H9 (cell line): ENCODE results near the gene CNDP2. TPM values are rescaled to one million over a fixed set of nuclear protein-coding genes. Genes with fewer than 3 reads are reported as not detected.
"Not testable (repeated sequence)": the region's sequence is repeated elsewhere in the genome, so short reads cannot be mapped to it uniquely, and the experiment has no call there.

Source experiments
- DNase-seq: peaks from one replicate; pipeline ENCODE4 v3.0.0-alpha.2; 2017
- H2AFZ ChIP-seq: one replicate; pipeline ENCODE4 v1.6.1; 2013; ENCODE audit warnings: mild to moderate bottlenecking, low read length, control low read depth, moderate library complexity
- H2AK5ac ChIP-seq: 2 replicates; pipeline ENCODE4 v1.6.1; 2013; ENCODE audit warnings: low read length, control low read depth, mixed read lengths; ENCODE audit not compliant: insufficient read length
- H2BK120ac ChIP-seq: one replicate; pipeline ENCODE4 v1.6.1; 2013; ENCODE audit warnings: low read depth, mild to moderate bottlenecking, low read length, control low read depth, inconsistent platforms; ENCODE audit not compliant: poor library complexity, severe bottlenecking
- H2BK12ac ChIP-seq: 2 replicates; pipeline ENCODE4 v1.6.1; 2013; ENCODE audit warnings: low read length, control low read depth, mixed read lengths, low read depth; ENCODE audit not compliant: insufficient read length
- H2BK15ac ChIP-seq: 2 replicates; pipeline ENCODE4 v1.6.1; 2013; ENCODE audit warnings: low read depth, low read length, control low read depth
- H2BK20ac ChIP-seq: one replicate; pipeline ENCODE4 v1.6.1; 2013; ENCODE audit warnings: low read depth, mild to moderate bottlenecking, low read length, control low read depth, inconsistent platforms; ENCODE audit not compliant: poor library complexity, severe bottlenecking
- H2BK5ac ChIP-seq: 2 replicates; pipeline ENCODE4 v1.6.1; 2013; ENCODE audit warnings: low read length, control low read depth, mixed read lengths; ENCODE audit not compliant: insufficient read length
- H3K14ac ChIP-seq: 2 replicates; pipeline ENCODE4 v1.6.1; 2013; ENCODE audit warnings: low read length, control low read depth; ENCODE audit not compliant: insufficient read depth
- H3K18ac ChIP-seq: 2 replicates; pipeline ENCODE4 v1.6.1; 2013; ENCODE audit warnings: low read depth, mild to moderate bottlenecking, mixed read lengths, low read length, control low read depth; ENCODE audit not compliant: insufficient read length
- H3K23ac ChIP-seq: 2 replicates; pipeline ENCODE4 v1.6.1; 2013; ENCODE audit warnings: low read length, control low read depth, mixed read lengths, low read depth; ENCODE audit not compliant: insufficient read length
- H3K23me2 ChIP-seq: 2 replicates; pipeline ENCODE4 v1.6.1; 2013; ENCODE audit warnings: low read depth, mild to moderate bottlenecking, mixed read lengths, low read length, control low read depth; ENCODE audit not compliant: insufficient read length, poor library complexity, severe bottlenecking
- H3K27ac ChIP-seq: 2 replicates; pipeline ENCODE4 v1.5.1; 2013; ENCODE audit warnings: low read length, control low read depth, mixed read lengths, low read depth; ENCODE audit not compliant: insufficient read length
- H3K27me3 ChIP-seq: 2 replicates; pipeline ENCODE4 v1.6.1; 2013; ENCODE audit warnings: low read length, control low read depth, inconsistent platforms; ENCODE audit not compliant: insufficient read depth
- H3K4ac ChIP-seq: 2 replicates; pipeline ENCODE4 v1.6.1; 2013; ENCODE audit warnings: low read depth, mild to moderate bottlenecking, control low read depth, inconsistent platforms, low read length, moderate library complexity
- H3K4me1 ChIP-seq: 2 replicates; pipeline ENCODE4 v1.6.1; 2013; ENCODE audit warnings: low read length, control low read depth, inconsistent platforms; ENCODE audit not compliant: insufficient read depth
- H3K4me2 ChIP-seq: 2 replicates; pipeline ENCODE4 v1.6.1; 2013; ENCODE audit warnings: low read length, control low read depth, mixed read lengths; ENCODE audit not compliant: insufficient read length, insufficient read depth
- H3K56ac ChIP-seq: 2 replicates; pipeline ENCODE4 v1.6.1; 2013; ENCODE audit warnings: low read depth, mild to moderate bottlenecking, mixed read lengths, low read length, control low read depth; ENCODE audit not compliant: insufficient read length
- H3K79me1 ChIP-seq: 2 replicates; pipeline ENCODE4 v1.6.1; 2013; ENCODE audit warnings: low read depth, mild to moderate bottlenecking, moderate library complexity, low read length, control low read depth, inconsistent platforms; ENCODE audit not compliant: insufficient read depth, poor library complexity, severe bottlenecking
- H3K79me2 ChIP-seq: 2 replicates; pipeline ENCODE4 v1.6.1; 2013; ENCODE audit warnings: low read length, control low read depth, inconsistent platforms; ENCODE audit not compliant: insufficient read depth
- H3K9ac ChIP-seq: 2 replicates; pipeline ENCODE4 v1.6.1; 2013; ENCODE audit warnings: low read length, control low read depth, mixed read lengths; ENCODE audit not compliant: insufficient read length; ENCODE audit errors: extremely low read depth
- H3K9me3 ChIP-seq: one replicate; pipeline ENCODE4 v1.6.1; 2013; ENCODE audit warnings: low read depth, low read length, inconsistent platforms; ENCODE audit not compliant: control insufficient read depth
- H3T11ph ChIP-seq: one replicate; pipeline ENCODE4 v1.6.1; 2013; ENCODE audit warnings: mild to moderate bottlenecking, low read length, control low read depth, inconsistent platforms
- H4K20me1 ChIP-seq: one replicate; pipeline ENCODE4 v1.6.1; 2013; ENCODE audit not compliant: control insufficient read depth, insufficient read length, insufficient read depth
- H4K5ac ChIP-seq: 2 replicates; pipeline ENCODE4 v1.6.1; 2013; ENCODE audit warnings: low read depth, mild to moderate bottlenecking, mixed read lengths, low read length, control low read depth; ENCODE audit not compliant: insufficient read length
- H4K8ac ChIP-seq: replicated peaks from 2 replicates; pipeline ENCODE4 v1.6.1; 2013; ENCODE audit warnings: low read length, control low read depth, mixed read lengths, low read depth; ENCODE audit not compliant: insufficient read length
- H4K91ac ChIP-seq: 2 replicates; pipeline ENCODE4 v1.6.1; 2013; ENCODE audit warnings: low read depth, mild to moderate bottlenecking, moderate library complexity, mixed read lengths, low read length, control low read depth; ENCODE audit not compliant: insufficient read length
- H3K27ac Mint-ChIP-seq, 3 experiments: 2 replicates in 2 of 3; 3 replicates in 1 of 3; pipeline ENCODE4 v1.8.0; 2020 to 2021; ENCODE audit warnings: mixed read lengths in 3 of 3, mild to moderate bottlenecking in 1 of 3, moderate library complexity in 1 of 3
- H3K27me3 Mint-ChIP-seq: 2 replicates; pipeline ENCODE4 v1.8.0; 2021; ENCODE audit warnings: low read depth, mild to moderate bottlenecking, moderate library complexity, mixed read lengths
- H3K36me3 Mint-ChIP-seq, 3 experiments: 2 replicates in 2 of 3; 3 replicates in 1 of 3; pipeline ENCODE4 v1.8.0; 2020 to 2021; ENCODE audit warnings: low read depth in 3 of 3, mixed read lengths in 3 of 3; ENCODE audit not compliant: insufficient read depth in 1 of 3
- H3K4me1 Mint-ChIP-seq, 2 experiments: 2 replicates each; pipeline ENCODE4 v1.8.0; 2020; ENCODE audit warnings: mixed read lengths in 2 of 2
- H3K4me3 Mint-ChIP-seq, 2 experiments: 2 replicates in 1 of 2; 3 replicates in 1 of 2; pipeline ENCODE4 v1.8.0; 2020 to 2021; ENCODE audit warnings: mild to moderate bottlenecking in 2 of 2, mixed read lengths in 2 of 2, moderate library complexity in 1 of 2
- H3K9me3 Mint-ChIP-seq, 2 experiments: 2 replicates in 1 of 2; 3 replicates in 1 of 2; pipeline ENCODE4 v1.8.0; 2020; ENCODE audit warnings: mild to moderate bottlenecking in 2 of 2, mixed read lengths in 2 of 2, moderate library complexity in 1 of 2
- CTCF ChIP-seq: fragments of 200-600 bp; sonication (generic); conservative IDR thresholded peaks from 3 replicates; pipeline ENCODE4 v1.8.0; 2021; ENCODE audit warnings: antibody characterized with exemption, mild to moderate bottlenecking
- WGBS: extraction: QIAGEN DNeasy Blood & Tissue Kit; methylation state at CpG from one replicate; pipeline ENCODE4 v1.1.7; 2013; ENCODE audit warnings: missing lambda C conversion rate, low lambda C conversion rate, mixed read lengths; ENCODE audit not compliant: insufficient read length; ENCODE audit errors: extremely low coverage; 5-methylcytosine and 5-hydroxymethylcytosine counted together
- total RNA-seq: library from RNA; stranded (reverse); gene quantifications from 2 replicates; pipeline ENCODE4 v1.2.1, GENCODE V29; 2021

Gene CNDP2
- total RNA-seq, 1 experiment from 2014 or later: 212 TPM

- H3K23ac ChIP-seq: no peak overlapping the region
- H4K8ac ChIP-seq: no peak overlapping the region
- H3K9me3 ChIP-seq: no peaks in the 10 kb centered on the region
- H2AFZ ChIP-seq: no peak overlapping the region
- H3K4me2 ChIP-seq: no peak overlapping the region
- no peak overlapping the region for H3K18ac ChIP-seq
- H2BK12ac ChIP-seq: no peak overlapping the region
- WGBS: no CpG with 5 or more reads among the region's 5 CpGs
- H2BK5ac ChIP-seq: no peak overlapping the region
- no peak overlapping the region for H2BK15ac ChIP-seq
- H3K79me2 ChIP-seq: no peaks in the 10 kb centered on the region
- Mint-ChIP-seq H3K27me3 (peaks cover 5% of the 10 kb centered on the region), H3K27ac (no peak overlapping the region), H3K4me3 (no peak overlapping the region), H3K4me1 (peaks cover 0 to 5% of the 10 kb centered on the region in 2 experiments; a peak in 1 of 4 replicates), H3K36me3 (peaks cover 39 to 45% (median 45%) of the 10 kb centered on the region in 3 experiments), H3K9me3 (peaks cover 5 to 19% of the 10 kb centered on the region in 2 experiments; a peak in 4 of 5 replicates)
- H2AK5ac ChIP-seq: no peak overlapping the region
- no peak overlapping the region for H3T11ph ChIP-seq
- H3K4me1 ChIP-seq: no peaks in the 10 kb centered on the region
- no peaks in the 10 kb centered on the region for H3K23me2 ChIP-seq
- no peak overlapping the region for H3K27ac ChIP-seq
- no peak for TF ChIP-seq CTCF
- H3K14ac ChIP-seq: no peak overlapping the region
- H3K27me3 ChIP-seq: no peaks in the 10 kb centered on the region
- no peak overlapping the region for H2BK120ac ChIP-seq
- H3K4ac ChIP-seq: no peak overlapping the region
- H3K9ac ChIP-seq: no peak overlapping the region
- H3K56ac ChIP-seq: no peak overlapping the region
- no peak overlapping the region for H4K91ac ChIP-seq
- H4K5ac ChIP-seq: no peak overlapping the region
- no peaks in the 10 kb centered on the region for H4K20me1 ChIP-seq
- H3K79me1 ChIP-seq: no peaks in the 10 kb centered on the region
- no peak overlapping the region for H2BK20ac ChIP-seq
- DNase-seq: peak; percentile 10
These were observed 27.9 kb downstream of the CNDP2 start for GRCh38 chr18:74524097-74524496.

GRCh38 chr18:74524915-74525314, 28.8 kb downstream of the CNDP2 start:
- H2BK5ac ChIP-seq, H3K9ac ChIP-seq, H3K4me2 ChIP-seq, H2BK15ac ChIP-seq, H3T11ph ChIP-seq, H2AFZ ChIP-seq, H4K8ac ChIP-seq, H2BK12ac ChIP-seq, H4K5ac ChIP-seq, H3K4me1 Mint-ChIP-seq, H3K4ac ChIP-seq, H4K20me1 ChIP-seq, H3K79me2 ChIP-seq, H3K27me3 ChIP-seq, H3K18ac ChIP-seq, H3K79me1 ChIP-seq, H3K9me3 ChIP-seq, H3K23me2 ChIP-seq, H2BK120ac ChIP-seq, H3K27me3 Mint-ChIP-seq, H4K91ac ChIP-seq, H3K4me1 ChIP-seq, H3K4me3 Mint-ChIP-seq, DNase-seq, H3K27ac Mint-ChIP-seq, H2AK5ac ChIP-seq, H3K23ac ChIP-seq, H3K27ac ChIP-seq, H3K56ac ChIP-seq, H2BK20ac ChIP-seq, H3K14ac ChIP-seq: not testable (repeated sequence)
- peaks cover 5 to 19% of the 10 kb centered on the region in 2 experiments; a peak in 4 of 5 replicates for H3K9me3 Mint-ChIP-seq
- peaks cover 31 to 37% (median 37%) of the 10 kb centered on the region in 3 experiments for H3K36me3 Mint-ChIP-seq
- WGBS: no CpG with 5 or more reads among the region's 7 CpGs
